ENCODE measurements around the gene RPS25. TPM values are rescaled to one million over a fixed set of nuclear protein-coding genes. Genes with fewer than 3 reads are reported as not detected.

RPS25 gene
- total and polyA plus RNA-seq, 9 of the 15 experiments (the other 6 are each of a cell fraction or from before 2014, with no cell fraction given): 1,553 to 5,486 (median 2,471) TPM

- TF ChIP-seq ETV6 (IDR thresholded peaks at IDR 0.05; ENCODE audit: borderline replicate concordance in 1 of 2, low read depth in 2 of 2, low read length in 1 of 2): no peak
- TF ChIP-seq ETV6 (CRISPR knock-in tag; IDR thresholded peaks at IDR 0.05; ENCODE audit: borderline replicate concordance): no peak
- TF ChIP-seq POLR2AphosphoS5 (IDR thresholded peaks at IDR 0.05; ENCODE audit: control insufficient read depth, insufficient read depth, low read depth, low read length): no peak
- peak; percentile 67 for TF ChIP-seq EGR1 (conservative IDR thresholded peaks at IDR 0.05)
- TF ChIP-seq ARID1B (IDR thresholded peaks at IDR 0.05): no peak
- TF ChIP-seq, protein P1, sequence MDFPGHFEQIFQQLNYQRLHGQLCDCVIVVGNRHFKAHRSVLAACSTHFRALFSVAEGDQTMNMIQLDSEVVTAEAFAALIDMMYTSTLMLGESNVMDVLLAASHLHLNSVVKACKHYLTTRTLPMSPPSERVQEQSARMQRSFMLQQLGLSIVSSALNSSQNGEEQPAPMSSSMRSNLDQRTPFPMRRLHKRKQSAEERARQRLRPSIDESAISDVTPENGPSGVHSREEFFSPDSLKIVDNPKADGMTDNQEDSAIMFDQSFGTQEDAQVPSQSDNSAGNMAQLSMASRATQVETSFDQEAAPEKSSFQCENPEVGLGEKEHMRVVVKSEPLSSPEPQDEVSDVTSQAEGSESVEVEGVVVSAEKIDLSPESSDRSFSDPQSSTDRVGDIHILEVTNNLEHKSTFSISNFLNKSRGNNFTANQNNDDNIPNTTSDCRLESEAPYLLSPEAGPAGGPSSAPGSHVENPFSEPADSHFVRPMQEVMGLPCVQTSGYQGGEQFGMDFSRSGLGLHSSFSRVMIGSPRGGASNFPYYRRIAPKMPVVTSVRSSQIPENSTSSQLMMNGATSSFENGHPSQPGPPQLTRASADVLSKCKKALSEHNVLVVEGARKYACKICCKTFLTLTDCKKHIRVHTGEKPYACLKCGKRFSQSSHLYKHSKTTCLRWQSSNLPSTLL (IDR thresholded peaks at IDR 0.05): no peak
- TF ChIP-seq MGA (IDR thresholded peaks at IDR 0.05): peak; percentile 76
- peak; percentile 87 for TF ChIP-seq CCNT2 (IDR thresholded peaks at IDR 0.05; ENCODE audit: borderline replicate concordance, extremely low read depth, insufficient read length, low read depth, low read length)
- peak; percentile 17 for TF ChIP-seq E2F8 (IDR thresholded peaks at IDR 0.05; ENCODE audit: low read depth, partially characterized antibody)
- TF ChIP-seq NCOR1 (IDR thresholded peaks at IDR 0.05): no peak
Measured at GRCh38 chr11:119067371-119068222, 49.5 kb upstream of the RPS25 start, which contains the start of gene VPS11 (continued).

Data from K562 (cell line).